Parathyroid adenoma (tissue), 2 donors: ENCODE measurements around the gene ATP6V0E1.
"Not testable (repeated sequence)": the region's sequence is repeated elsewhere in the genome, so short reads cannot be mapped to it uniquely, and the experiment has no call there.

Source experiments
- H2AFZ ChIP-seq: fragments of 300-600 bp; sonication (generic); one replicate; pipeline ENCODE4 v1.7.0; 2017; ENCODE audit warnings: antibody characterized with exemption, mild to moderate bottlenecking
- H3K27ac ChIP-seq: fragments of 300-600 bp; sonication (generic); one replicate; pipeline ENCODE4 v1.7.0; 2017
- H3K27me3 ChIP-seq: fragments of 300-600 bp; sonication (generic); one replicate; pipeline ENCODE4 v1.7.0; 2017; ENCODE audit warnings: low read length; ENCODE audit not compliant: control insufficient read depth, insufficient read depth
- H3K36me3 ChIP-seq: fragments of 300-600 bp; sonication (generic); one replicate; pipeline ENCODE4 v1.7.0; 2017; ENCODE audit warnings: low read length; ENCODE audit not compliant: control insufficient read depth, insufficient read depth
- H3K4me1 ChIP-seq: fragments of 300-600 bp; sonication (generic); one replicate; pipeline ENCODE4 v1.7.0; 2017; ENCODE audit warnings: control low read depth
- H3K4me2 ChIP-seq: fragments of 300-600 bp; sonication (generic); one replicate; pipeline ENCODE4 v1.7.0; 2017; ENCODE audit warnings: low read length
- H3K4me3 ChIP-seq: fragments of 300-600 bp; sonication (generic); one replicate; pipeline ENCODE4 v1.7.0; 2017; ENCODE audit warnings: low read depth, low read length
- H3K79me2 ChIP-seq: fragments of 300-600 bp; sonication (generic); one replicate; pipeline ENCODE4 v1.7.0; 2017; ENCODE audit warnings: control low read depth
- H3K9ac ChIP-seq: fragments of 300-600 bp; sonication (generic); one replicate; pipeline ENCODE4 v1.7.0; 2017; ENCODE audit warnings: mild to moderate bottlenecking
- H3K9me3 ChIP-seq: fragments of 300-600 bp; sonication (generic); one replicate; pipeline ENCODE4 v1.7.0; 2017; ENCODE audit warnings: low read length; ENCODE audit not compliant: control insufficient read depth
- TF ChIP-seq, protein P1 (sequence below): fragments of 300-600 bp; sonication (generic); IDR thresholded peaks from one replicate; pipeline ENCODE4 v1.7.0; 2017; ENCODE audit warnings: antibody characterized with exemption, mild to moderate bottlenecking
- donor health status: primary hyperparathyroidism.

ATP6V0E1 gene

DNA sequence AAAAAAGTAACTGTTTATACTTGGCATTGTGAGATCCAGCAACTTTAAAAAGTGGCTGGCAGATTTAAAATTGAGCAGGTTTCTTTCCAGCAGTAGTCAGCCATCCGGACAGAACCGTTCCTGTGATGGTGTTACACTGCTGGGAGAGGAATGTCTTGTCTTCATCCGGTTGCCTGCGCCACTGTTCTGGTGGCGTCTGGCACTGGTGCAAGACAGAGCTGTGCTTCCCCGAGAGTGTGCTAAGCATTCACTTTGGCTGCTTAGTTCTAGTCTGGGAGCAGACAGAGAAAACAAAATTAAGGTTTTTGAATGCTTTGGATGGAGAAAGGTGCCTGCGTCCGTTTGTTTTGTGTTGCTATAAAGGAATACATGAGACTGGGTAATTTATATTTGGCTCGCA lies 37.1 kb downstream of the ATP6V0E1 start:
- no peak overlapping the region for H3K4me2 ChIP-seq
- no peaks in the 10 kb centered on the region for H3K36me3 ChIP-seq
- TF ChIP-seq, protein P1, sequence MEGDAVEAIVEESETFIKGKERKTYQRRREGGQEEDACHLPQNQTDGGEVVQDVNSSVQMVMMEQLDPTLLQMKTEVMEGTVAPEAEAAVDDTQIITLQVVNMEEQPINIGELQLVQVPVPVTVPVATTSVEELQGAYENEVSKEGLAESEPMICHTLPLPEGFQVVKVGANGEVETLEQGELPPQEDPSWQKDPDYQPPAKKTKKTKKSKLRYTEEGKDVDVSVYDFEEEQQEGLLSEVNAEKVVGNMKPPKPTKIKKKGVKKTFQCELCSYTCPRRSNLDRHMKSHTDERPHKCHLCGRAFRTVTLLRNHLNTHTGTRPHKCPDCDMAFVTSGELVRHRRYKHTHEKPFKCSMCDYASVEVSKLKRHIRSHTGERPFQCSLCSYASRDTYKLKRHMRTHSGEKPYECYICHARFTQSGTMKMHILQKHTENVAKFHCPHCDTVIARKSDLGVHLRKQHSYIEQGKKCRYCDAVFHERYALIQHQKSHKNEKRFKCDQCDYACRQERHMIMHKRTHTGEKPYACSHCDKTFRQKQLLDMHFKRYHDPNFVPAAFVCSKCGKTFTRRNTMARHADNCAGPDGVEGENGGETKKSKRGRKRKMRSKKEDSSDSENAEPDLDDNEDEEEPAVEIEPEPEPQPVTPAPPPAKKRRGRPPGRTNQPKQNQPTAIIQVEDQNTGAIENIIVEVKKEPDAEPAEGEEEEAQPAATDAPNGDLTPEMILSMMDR, result no peak
- H3K4me3 ChIP-seq, result no peak overlapping the region
- peaks cover 13% of the 10 kb centered on the region for H3K4me1 ChIP-seq
- no peaks in the 10 kb centered on the region for H3K27me3 ChIP-seq
- no peak overlapping the region for H3K9ac ChIP-seq
- no peak overlapping the region for H2AFZ ChIP-seq
- H3K9me3 ChIP-seq, result no peaks in the 10 kb centered on the region
- no peak overlapping the region for H3K27ac ChIP-seq
- H3K79me2 ChIP-seq, result peaks cover 30% of the 10 kb centered on the region

DNA sequence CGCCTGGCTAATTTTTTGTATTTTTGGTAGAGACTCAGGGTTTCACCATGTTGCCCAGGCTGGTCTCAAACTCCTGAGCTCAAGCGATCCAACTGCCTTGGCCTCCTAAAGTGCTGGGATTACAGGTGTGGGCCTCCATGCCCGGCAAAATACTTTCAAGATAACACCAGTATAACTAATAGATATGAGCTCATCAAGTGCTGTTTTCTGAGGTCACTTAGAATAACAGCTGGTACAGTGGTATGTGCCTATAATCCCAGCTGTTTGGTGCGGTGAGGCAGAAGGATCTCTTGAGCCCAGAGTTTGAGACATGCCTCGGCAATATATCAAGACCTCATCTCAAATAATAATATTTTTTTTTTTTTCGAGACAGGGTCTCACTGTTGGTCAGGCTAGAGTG lies 42.1 kb downstream of the ATP6V0E1 start:
- H2AFZ ChIP-seq, result no peak overlapping the region
- H3K4me2 ChIP-seq, result no peak overlapping the region
- H3K79me2 ChIP-seq, result peaks cover 33% of the 10 kb centered on the region
- H3K9ac ChIP-seq, result no peak overlapping the region
- TF ChIP-seq, protein P1, result no peak
- H3K27me3 ChIP-seq, result no peaks in the 10 kb centered on the region
- no peak overlapping the region for H3K27ac ChIP-seq
- no peaks in the 10 kb centered on the region for H3K9me3 ChIP-seq
- no peaks in the 10 kb centered on the region for H3K36me3 ChIP-seq
- no peak overlapping the region for H3K4me3 ChIP-seq
- H3K4me1 ChIP-seq, result peaks cover 23% of the 10 kb centered on the region

DNA sequence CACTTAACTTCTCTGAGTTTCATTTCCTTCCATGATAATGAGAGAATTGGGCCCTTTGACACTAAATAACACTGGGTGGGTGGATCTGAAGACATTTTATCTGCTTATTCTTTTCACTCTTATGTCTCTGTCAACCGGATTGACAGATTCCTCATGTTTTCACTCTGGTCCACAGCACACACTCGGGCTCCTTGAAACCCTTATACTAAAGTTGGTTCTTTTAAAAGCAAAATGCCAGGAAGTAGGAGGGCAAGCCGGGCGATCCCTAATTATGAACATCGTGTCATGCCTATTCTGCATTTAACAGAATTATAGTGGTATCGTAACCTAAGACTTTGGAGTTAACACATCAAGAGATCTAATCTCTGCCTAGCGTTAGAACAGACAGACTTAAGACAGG lies 44.3 kb downstream of the ATP6V0E1 start:
- TF ChIP-seq, protein P1, result no peak
- peaks cover 40% of the 10 kb centered on the region for H3K79me2 ChIP-seq
- no peaks in the 10 kb centered on the region for H3K9me3 ChIP-seq
- H2AFZ ChIP-seq, result no peak overlapping the region
- no peaks in the 10 kb centered on the region for H3K36me3 ChIP-seq
- H3K27ac ChIP-seq, result no peak overlapping the region
- peaks cover 23% of the 10 kb centered on the region for H3K4me1 ChIP-seq
- H3K4me2 ChIP-seq, result peak overlapping the region; percentile 57
- no peak overlapping the region for H3K4me3 ChIP-seq
- no peaks in the 10 kb centered on the region for H3K27me3 ChIP-seq
- no peak overlapping the region for H3K9ac ChIP-seq

DNA sequence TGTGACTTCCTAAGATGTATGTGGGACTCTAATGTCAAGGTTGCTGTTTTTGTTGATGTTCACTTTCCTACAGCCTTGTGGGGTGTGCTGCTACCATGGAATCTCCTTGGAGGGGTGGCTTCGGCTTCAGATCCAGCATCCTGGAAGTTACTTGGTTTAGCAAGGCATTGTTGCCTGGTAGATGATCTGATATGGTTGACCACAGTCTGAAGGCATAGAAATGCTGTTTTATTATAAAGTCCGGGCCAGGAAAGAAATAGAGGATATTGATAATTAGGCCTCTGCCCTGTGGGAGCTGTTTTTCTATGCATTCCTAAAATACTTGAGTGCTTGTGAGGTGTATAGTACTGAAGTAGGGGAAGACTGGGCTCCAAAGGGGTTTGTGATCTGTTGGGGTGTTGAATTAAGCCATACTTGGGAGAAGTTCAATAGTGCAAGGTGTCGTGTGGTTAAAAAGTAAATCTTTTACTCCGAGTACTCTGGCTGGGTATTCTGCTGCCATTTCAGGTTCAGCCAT lies 45.3 kb downstream of the ATP6V0E1 start:
- Histone ChIP-seq H3K36me3 (no peaks in the 10 kb centered on the region), H3K4me2 (peak overlapping the region; percentile 0), H3K27ac (no peak overlapping the region), H3K9me3 (no peaks in the 10 kb centered on the region), H3K9ac (no peak overlapping the region), H3K4me3 (no peak overlapping the region), H2AFZ (no peak overlapping the region), H3K27me3 (no peaks in the 10 kb centered on the region), H3K4me1 (peaks cover 23% of the 10 kb centered on the region), H3K79me2 (peaks cover 40% of the 10 kb centered on the region)
- TF ChIP-seq, protein P1, result no peak

DNA sequence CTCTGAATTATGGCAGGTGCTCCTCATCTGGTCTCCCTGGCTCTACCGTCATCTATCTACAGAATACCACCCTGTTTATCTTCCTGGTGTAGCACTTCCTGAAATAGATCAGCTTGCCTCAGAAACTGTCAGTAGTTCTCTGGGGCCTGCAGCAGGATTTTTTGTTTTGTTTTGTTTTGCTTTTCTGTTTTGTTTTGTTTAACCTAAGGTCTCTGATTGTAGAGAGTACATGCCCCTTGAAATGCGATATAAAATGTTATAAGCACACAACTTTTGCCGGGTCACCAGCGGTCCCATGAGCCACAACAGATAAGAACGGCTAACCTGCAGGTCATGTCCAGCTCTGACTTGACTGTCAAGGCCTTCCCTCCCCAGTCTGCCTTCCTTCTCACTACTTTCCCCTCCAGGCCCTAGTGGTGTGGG lies 45.9 kb downstream of the ATP6V0E1 start:
- no peak overlapping the region for H3K9ac ChIP-seq
- H3K79me2 ChIP-seq, result peaks cover 39% of the 10 kb centered on the region
- H3K27me3 ChIP-seq, result no peaks in the 10 kb centered on the region
- H3K27ac ChIP-seq, result peak overlapping the region; percentile 36
- H3K36me3 ChIP-seq, result no peaks in the 10 kb centered on the region
- H2AFZ ChIP-seq, result no peak overlapping the region
- peaks cover 23% of the 10 kb centered on the region for H3K4me1 ChIP-seq
- H3K4me2 ChIP-seq, result peak overlapping the region; percentile 0
- H3K9me3 ChIP-seq, result no peaks in the 10 kb centered on the region
- no peak overlapping the region for H3K4me3 ChIP-seq
- TF ChIP-seq, protein P1, result no peak

DNA sequence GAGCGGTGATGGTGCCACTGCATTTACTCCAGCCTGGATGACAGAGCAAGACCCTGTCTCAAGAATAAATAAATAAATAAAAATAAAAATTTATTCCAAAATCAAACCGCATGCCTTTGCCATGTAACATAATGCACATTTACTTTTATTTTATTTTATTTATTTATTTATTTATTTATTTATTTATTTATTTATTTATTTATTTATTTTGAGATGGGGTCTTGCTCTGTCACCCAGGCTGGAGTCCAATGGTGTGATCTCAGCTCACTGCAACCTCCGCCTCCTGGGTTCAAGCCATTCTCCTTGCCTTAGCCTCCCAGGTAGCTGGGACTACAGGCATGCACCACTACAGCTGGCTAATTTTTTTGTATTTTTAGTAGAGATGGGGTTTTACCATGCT lies 48.5 kb downstream of the ATP6V0E1 start:
- Histone ChIP-seq H3K79me2 (peaks cover 27% of the 10 kb centered on the region), H3K4me1 (peaks cover 23% of the 10 kb centered on the region)
- not testable (repeated sequence) for H3K9ac ChIP-seq, H3K36me3 ChIP-seq, H3K27me3 ChIP-seq, H3K27ac ChIP-seq, H3K4me3 ChIP-seq, H3K9me3 ChIP-seq, H2AFZ ChIP-seq, H3K4me2 ChIP-seq
